NCI-H1092 (cell line): ENCODE results near the gene LCE3A.
"Not testable (repeated sequence)": the region's sequence is repeated elsewhere in the genome, so short reads cannot be mapped to it uniquely, and the experiment has no call there.

ENCODE experiments used
- DNase-seq: peaks from one replicate; lab custom pipeline; 2025; lab: John Stamatoyannopoulos, UW

LCE3A gene

GRCh38 chr1:152622803-152623202, at the start of gene LCE3A:
Gene LCE3A (minus strand): TSS chr1:152623103. CDS start chr1:152623103, 0 bp downstream.
- DNase-seq: no peak

DNA sequence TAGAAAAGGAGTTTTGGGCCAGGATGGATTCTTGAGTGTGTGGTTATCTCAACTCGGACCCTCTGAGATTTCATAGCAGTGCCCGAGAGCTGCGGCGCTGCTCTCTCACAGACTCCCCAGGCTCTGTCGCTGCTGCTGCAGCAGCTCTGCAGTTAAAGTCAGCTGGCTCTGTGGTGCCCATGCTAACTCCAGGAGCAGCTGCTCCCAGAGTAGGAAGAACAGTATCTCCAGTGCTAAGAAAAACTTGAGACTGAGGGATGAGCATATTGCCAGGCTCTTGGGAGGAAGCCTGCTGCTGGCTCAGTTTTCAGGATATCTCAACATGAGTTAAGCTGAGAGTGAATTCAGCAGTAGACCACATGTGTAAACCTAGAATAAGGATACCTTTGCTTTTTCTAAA, 44.7 kb upstream of the LCE3A start:
- DNase-seq: no peak

DNA sequence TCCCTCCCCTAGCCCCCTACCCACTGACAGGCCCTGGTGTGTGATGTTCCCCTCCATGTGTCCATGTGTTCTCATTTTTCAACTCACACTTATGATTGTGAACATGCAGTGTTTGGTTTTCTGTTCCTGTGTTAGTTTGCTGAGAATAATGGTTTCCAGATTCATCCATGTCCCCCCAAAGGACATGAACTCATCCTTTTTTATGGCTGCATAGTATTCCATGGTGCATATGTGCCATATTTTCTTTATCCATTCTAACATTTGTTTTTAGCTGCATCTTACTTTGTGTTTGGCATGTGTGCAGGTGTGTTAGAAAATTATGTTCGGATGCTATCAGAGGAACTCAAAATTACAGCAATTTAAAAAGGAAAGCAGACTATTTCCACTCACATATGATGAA, 43.3 kb upstream of the LCE3A start:
- not testable (repeated sequence) for DNase-seq

DNA sequence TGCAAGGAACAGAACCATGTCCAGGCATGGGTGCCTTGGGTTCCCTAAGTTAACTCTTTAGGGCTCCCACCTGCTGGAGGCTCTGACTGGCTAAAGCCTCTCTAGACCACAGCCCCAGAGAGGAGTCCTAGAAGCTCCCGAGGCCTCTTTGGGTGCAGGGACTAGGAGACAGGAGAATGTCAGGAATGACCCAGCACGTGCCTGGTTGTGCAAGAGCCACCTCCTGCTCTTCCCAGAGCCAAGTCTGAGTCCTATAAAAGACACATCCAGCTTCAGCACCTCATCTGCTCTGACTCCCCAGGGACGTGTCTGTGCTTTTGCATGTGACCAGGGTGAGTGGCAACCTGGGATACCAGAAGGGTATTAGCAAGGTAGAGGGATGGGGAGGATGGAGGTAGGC, 40.2 kb upstream of the LCE3A start, which contains the start of gene LCE2D:
LCE2D (plus strand) TSS at position 283 of the 400 bp plus-strand sequence. CDS start 726 bp downstream, outside the sequence.
- no peak for DNase-seq

DNA sequence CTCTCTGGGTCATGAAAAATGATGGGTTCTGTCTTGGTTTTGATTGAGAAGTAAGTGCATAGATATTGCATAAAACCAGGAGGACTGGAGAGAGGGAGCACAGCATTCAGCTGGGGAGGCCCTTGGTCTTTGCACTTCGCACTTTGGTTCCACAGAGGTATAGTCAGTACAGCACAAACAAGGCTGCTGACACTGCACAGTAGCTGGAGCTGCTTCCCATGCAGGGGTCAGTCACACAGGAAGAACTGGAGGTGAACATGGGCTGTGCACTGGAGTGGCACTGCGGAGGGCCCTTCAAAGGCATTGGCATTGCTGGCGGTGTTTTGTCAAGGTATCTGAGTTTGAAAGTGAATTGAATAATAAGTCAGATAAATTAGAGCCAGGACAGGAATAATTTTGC, 35.7 kb upstream of the LCE3A start:
- no peak for DNase-seq

DNA sequence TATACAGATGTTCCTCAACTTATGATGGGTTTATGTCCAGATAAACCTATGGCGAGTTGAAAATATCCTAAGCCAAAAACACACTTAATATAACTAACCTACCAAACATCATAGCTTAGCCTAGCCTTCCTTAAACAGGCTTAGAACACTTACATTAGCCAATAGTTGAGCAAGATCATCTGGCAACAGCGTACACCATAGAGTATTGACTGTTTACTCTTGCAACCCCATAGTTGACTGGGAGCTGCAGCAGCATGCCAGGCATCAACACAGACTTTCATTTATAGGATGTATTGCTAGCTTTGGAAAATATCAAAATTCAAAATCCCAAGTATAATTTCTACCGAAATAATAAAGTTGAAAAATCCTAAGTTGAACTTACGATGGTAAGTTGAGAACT, 34.8 kb upstream of the LCE3A start:
- DNase-seq: no peak

DNA sequence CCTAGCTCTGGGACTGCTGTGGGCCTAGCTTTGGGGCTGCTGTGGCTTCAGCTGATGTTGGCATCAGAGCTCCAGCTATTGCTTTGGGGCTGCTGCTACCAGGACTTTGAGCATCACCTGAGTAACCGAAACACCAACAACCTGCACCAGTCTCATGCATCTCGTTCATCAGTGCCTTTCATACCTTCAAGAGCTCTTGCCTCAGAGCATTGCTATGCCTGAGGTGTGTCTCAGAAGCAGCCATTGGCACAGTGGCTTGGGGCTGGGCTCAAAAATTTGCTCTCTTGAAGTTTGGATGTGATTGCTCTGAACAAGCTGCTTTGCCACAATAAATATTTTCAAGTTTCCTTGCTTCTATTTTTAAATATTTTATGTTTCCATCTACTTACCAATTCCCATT, 33.6 kb upstream of the LCE3A start:
- no peak for DNase-seq

DNA sequence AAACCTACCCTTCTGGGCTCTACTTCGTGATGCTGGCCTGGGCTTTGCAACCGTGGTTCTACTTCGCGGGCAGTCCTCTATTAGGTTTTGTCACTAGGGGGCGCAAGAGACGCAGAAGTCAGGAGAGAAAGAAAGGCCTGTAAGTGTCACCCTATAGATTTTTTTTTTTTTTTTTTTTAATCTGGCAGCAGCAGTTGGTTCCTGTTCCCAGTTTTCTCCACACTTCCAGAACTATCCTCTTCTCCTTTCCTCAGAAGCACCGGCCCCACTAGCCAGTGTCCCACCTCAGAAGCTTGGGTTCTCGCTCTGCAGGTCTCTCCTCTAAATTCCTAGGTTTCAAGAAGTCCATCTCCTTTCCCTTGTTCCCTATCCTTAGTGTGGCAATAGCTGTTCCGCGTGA, 31.2 kb upstream of the LCE3A start:
- peak; percentile 42 for DNase-seq

GRCh38 chr1:152646656-152647055, 23.8 kb upstream of the LCE3A start:
- no peak for DNase-seq

GRCh38 chr1:152645146-152645545, 22.2 kb upstream of the LCE3A start:
- no peak for DNase-seq

- no peak for DNase-seq
Measured at GRCh38 chr1:152643945-152644344, 21.0 kb upstream of the LCE3A start.

DNA sequence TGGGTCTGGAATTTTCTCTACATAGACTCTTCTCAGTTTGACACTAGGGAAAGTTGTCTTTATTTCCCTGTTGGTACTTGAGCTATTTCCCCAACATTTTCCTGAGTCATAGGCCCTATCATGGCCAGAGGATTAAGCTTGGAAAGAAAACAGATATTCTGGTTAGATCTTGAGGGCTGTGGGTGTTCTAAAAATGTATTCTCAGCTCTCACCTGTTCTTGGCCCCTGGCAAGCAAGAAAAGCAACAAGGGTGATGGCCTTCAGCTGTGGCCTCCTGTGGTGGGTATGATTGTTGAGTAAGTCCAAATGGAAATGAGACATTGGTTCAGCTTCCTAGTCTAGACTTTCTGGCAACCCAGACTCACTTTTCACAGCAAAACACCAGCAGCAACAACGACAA, 17.4 kb upstream of the LCE3A start:
- no peak for DNase-seq

DNA sequence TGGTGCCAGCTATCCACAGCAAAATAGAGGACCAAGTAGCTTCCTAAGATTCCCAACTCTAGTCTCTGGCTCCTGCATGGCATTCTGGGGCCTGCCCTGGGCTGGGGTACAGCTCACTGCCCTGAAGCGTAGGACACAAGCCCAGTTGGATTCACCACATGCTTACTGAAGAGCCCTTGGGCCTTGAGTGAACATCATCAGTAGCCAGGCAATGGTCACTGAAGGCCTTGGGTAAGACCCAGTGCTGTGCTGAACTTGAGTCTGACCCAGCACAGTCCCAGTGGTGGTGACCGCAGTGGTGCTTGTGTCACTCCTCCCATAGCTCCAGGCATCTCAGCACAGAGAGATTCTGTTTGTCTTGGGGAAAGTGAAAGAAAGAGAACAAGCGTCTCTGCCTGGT, 7.7 kb upstream of the LCE3A start:
- no peak for DNase-seq

GRCh38 chr1:152626744-152627143, 3.8 kb upstream of the LCE3A start:
- no peak for DNase-seq

GRCh38 chr1:152623203-152623844, 421 bp upstream of the LCE3A start:
- no peak for DNase-seq

DNA sequence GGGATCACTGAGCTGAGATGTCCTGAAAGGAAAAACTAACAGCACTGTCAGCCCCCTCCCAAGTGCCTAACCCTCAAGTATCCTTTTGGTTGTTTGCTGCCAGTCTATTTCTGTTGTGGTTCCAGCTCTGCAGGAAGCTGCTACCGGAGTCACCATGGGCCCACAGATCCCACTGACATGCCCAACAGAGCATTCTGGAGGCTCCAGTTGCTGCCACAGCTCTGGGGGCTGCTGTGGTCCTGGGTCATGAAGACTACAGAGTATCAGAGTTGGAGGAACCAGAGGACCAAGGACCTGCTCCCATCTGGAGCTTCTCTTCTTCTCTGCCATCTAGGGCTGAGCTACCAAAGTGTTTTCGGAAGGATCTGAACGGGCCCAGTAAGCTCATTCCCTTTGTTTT, 910 bp downstream of the LCE3A start:
- no peak for DNase-seq

DNA sequence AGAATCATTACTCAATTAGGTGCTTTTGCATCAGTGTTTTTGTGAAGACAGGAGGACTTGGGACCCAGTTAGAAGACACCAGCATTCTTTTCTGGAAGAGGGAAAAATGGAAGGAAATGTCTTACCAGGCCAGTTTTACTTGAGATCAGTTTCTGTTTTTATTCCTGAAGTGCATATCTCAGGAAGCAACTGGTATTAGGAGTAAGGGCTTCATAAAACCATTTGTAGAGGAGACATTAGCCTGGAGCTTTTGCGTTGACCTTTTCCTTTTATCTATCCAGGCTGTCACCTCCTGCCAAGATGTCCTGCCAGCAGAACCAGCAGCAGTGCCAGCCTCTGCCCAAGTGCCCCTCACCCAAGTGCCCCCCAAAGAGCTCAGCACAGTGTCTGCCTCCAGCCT, 9.4 kb downstream of the LCE3A start, which contains the start of gene LCE3B:
LCE3B (plus strand) TSS at position 301 of the 400 bp plus-strand sequence; CDS start at position 301, 0 bp downstream.
- DNase-seq: no peak

- DNase-seq: no peak
Measured at GRCh38 chr1:152599934-152600333, 23.0 kb downstream of the LCE3A start, which contains the start of gene LCE3C. Gene LCE3C (plus strand): TSS chr1:152600234. CDS start chr1:152600732, 498 bp downstream.

GRCh38 chr1:152596986-152597385, 25.9 kb downstream of the LCE3A start:
- DNase-seq: no peak

GRCh38 chr1:152585586-152585985, 37.3 kb downstream of the LCE3A start:
- no peak for DNase-seq

GRCh38 chr1:152582647-152583046, 40.3 kb downstream of the LCE3A start:
- no peak for DNase-seq

DNA sequence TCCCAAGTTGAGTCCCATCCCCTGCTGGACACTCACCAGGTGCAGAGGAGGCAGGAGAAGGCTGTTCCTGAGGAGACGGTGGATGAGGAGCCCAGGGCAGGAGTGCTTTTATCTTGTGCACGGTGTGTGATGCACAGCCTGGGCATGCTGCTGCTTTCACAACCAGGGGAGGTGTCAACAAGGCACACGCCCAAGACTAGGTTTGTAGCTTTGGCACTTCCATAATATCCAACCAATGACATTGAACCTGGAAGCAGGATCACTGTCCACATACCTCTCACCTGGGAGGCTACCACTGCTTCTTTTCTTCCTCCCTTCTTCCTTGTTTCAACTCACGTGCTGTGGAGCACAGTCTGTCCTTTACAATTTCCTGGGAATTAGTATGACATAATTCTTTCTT, 42.5 kb downstream of the LCE3A start, which contains the start of gene LCE3D:
LCE3D (minus strand) TSS at position 84 of the 400 bp plus-strand sequence. CDS start 580 bp downstream, outside the sequence.
- no peak for DNase-seq

DNA sequence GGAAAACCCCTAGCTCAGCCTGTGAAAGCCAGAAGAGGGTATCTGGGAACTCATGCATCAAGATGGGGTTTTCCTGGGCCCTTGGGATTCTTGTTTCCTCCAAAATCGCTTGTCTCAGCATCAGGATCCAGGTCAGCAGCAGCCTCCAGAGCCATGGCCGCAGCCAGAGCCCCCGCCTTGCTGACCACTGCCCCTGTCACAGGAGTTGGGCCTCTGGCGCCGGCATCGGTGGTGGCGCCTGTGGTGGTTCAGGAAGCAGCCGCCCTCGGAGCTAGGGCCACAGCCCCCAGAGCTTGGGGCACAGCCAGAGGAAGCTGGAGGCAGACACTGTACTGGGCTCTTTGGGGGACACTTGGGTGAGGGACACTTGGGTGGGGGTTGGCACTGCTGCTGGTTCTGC, 43.4 kb downstream of the LCE3A start:
- DNase-seq: not testable (repeated sequence)

DNA sequence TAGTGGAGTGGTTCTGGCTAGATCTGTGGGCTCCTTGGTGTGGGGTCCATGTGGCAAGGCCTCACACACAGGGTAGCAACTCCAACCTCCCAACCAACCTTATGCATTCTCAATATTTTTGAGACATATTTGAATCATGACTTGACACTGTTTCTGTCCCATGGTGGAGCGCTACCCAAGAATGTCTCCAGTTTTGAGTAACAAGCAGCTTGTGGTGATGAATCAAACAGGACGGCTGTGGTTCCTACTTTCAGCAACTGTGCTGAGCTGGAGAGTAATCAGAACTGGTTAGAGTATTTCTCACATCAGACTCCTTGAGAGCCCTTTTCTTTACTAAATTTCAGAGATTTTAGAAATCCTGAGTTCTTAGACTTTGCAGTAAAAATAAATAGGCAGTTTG, 45.7 kb downstream of the LCE3A start:
- DNase-seq: no peak
